ENCODE data around the gene BACE2.

BACE2 gene

DNA sequence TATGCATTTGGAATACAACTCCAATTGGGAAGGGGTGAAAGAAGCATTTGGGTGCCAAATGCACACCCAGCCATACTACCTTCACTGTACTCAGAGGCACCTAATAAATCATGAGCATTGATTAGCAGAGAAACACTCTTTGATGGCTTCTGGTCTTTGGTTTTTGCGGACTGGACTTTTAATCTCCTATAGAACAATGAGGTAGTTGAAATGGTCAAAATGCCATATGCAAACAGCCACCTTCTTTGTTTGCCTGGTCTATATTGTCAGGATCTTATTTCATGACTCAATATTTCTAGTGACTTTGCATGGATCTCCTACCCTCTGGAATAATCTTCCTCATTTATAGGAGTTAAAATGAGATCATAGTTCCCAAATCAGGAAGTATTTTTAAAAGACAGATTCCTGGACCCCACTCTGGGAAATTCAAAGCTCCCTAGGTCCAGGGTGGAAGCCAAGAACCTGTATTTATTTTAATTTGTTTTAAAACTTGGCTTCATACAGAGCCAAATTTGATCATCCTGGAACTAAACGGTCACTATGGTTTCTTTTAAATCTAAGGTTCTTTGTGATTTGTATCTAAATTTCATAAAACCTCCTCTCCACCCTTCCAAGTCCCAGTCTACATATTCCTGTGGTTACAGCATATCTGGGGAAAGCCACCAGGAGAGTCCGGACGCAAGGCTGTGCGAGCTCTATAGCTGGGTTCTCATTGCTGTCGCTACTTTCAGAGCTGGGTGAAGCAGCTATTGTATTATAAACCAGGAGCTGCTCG is 157.4 kb downstream of the BACE2 start:
- DNase-seq, result no peak

GRCh38 chr21:41326414-41327080 is 158.6 kb downstream of the BACE2 start:
- DNase-seq, result no peak

- DNase-seq, result no peak
Measured at GRCh38 chr21:41327753-41328152, 159.8 kb downstream of the BACE2 start.

GRCh38 chr21:41328660-41329607 is 161.0 kb downstream of the BACE2 start:
- DNase-seq, result no peak
